CD1c-positive myeloid dendritic cell (primary cell): ENCODE data around the gene PAXX.
"Not testable (repeated sequence)": the region's sequence is repeated elsewhere in the genome, so short reads cannot be mapped to it uniquely, and the experiment has no call there.

Experiments used
- DNase-seq: peaks from one replicate; pipeline ENCODE4 v3.0.0-alpha.2; 2016; ENCODE audit errors: extremely low spot score

PAXX gene

DNA sequence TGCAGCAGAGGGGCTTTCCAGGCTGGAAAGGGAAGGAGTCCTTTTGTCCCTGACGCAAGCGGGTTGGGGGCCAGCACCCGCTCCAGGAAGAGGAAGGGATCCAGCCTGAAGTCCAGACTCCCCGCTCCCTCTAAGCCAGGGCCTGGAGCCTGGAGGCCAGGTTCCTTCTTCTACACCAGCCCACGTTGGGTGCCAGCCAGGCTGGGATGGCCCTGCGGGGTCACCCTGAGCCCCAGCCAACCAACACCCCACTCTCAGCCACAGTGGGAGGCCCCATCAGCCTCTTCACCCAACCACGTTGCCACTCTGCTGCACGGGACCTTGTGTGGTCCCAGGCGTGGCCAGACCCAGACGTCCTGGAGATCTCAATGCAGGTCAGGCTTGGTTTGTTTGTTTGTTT lies 40.6 kb downstream of the PAXX start:
- DNase-seq, result peak; percentile 96

DNA sequence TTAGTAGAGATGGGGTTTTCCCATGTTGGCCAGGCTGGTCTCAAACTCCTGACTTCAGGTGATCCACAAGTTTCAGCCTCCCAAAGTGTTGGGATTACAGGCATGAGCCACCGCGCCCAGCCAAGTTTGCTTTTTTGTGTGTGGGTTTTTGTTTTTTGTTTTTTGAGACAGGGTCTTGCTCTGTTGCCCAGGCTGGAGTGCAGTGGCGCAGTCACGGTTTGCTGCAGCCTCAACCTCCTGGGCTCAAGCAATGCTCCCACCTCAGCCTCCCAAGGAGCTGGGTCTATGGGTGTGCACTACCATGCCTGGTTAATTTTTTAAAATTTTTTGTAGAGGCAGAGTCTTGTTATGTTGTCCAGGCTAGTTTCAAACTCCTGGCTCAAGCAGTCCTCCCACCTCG lies 41.3 kb downstream of the PAXX start:
- not testable (repeated sequence) for DNase-seq

DNA sequence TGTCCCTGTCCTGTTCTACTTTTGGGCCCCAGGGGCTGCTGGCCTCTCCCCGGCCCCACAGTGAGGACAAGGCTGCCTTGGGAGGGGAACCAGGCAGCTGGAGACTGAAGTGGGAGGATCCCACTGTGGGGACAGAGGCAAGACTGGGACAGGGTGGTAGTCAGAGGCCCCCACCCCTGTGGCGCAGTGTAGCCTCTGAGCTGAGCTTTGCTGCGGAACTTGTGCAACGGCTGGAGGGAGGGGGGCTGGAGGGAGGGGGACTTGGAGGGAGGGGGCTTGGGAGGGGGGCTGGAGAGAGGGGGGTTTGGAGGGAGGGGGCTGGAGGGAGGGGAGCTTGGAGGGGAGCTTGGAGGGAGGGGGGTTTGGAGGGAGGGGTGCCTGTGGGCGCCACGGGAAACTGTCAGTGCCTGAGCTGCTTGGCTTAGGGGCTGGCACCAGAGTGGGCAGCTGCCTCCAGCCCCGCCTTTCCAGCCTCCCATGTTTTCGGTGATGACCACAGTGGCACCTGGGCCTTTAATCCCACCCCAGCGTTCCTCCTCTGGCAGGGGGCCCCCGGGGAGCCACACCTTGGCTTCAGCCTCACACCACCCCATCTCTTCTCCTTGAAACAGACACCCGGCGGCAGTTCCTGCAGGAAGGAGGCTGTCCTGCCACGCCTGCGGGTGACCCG lies 42.0 kb downstream of the PAXX start:
- DNase-seq, result peak; percentile 53

DNA sequence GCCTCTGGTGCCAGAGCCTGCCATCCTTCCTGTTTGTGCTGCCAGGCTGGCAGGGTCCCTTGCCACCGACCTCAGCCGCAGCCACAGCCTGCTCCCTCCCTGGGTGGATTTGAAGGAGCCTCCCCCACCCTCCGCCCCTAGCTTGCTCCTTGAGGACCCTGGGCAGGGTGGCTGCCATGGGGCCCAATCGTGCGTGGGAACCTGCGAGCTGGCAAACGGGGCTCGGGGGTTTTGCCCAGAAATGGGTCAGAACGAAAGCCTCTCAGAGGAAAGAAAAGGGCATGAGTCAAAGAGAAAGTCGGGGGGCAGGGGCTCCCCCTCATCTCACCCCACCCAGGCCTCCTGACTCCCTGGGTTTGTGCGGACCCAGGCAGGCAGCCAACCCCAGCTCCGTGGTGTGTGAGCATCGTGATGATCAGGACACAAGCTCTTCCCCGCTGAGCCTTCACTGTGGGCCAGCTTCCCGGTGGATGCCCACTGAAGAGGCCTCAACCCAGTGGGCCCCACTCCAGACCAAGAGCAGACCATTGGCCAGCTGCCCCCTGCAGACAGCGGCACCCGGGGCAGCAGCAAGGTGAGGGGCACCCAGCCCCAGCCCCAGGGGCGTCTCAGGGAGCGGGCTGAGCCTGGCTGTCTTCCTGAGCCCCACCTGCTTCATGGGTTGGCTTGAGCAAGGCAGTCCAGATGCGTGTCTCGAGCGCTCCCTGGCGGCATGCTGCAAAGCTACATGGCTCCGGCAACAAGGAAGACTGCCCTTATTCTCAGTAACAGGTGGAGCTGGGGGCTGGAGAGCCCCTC lies 42.7 kb downstream of the PAXX start:
- DNase-seq, result peak; percentile 90

DNA sequence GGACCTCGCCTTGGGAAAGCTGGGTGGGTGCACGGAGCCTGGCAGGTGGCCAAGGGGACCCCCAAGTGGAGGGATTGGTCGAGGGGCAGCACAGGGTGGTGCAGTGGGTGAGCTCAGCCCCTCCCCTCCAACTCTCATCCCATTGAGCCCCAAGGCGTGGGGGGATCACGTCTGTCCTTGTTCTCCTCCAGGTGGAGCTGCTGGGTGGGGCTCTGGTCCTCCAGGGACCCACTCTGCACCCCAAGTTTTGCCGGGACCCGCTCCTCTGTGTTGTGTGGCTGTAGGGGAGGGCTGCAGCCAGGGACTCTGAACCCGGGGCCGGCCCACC lies 43.2 kb downstream of the PAXX start:
- DNase-seq, result no peak

DNA sequence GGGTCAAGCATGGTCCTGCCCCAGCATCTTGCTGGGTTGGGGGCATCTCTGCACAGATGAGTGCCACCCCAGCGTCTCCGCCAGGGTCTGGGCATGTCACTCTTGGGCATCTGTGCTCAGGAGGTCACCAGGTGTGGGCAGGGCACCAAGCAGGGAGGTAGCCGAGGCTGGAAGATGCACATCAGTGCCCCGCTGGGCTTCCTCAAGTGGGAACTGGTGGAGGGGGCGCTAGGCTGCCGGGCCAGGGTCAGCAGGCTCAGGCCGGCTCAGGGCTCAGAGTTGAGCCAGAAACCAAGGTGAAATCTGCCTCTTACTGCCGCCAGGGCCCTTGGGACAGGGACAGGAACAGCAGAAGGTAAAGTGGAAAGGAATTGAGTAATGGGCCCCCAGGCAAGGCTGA lies 43.7 kb downstream of the PAXX start:
- DNase-seq, result no peak

DNA sequence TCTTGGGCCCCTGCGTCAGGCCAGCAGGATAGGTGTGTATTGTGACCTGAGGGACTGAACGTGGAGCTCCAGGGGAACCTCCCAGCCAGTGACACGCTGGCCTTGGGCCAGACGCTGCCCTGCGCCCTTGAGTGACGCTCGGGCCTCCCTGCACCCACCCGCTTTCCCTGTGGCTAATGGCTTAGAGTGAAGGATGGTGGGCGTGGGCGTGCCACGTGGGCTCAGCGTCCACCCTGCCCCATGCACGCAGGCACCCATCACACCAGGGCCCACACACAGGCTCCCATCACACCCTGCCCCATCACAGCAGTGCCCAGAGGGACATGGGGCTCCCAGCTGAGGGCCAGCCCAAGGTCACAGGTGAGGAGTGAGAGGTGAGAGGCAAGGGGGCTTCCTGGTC lies 44.8 kb downstream of the PAXX start:
- no peak for DNase-seq

DNA sequence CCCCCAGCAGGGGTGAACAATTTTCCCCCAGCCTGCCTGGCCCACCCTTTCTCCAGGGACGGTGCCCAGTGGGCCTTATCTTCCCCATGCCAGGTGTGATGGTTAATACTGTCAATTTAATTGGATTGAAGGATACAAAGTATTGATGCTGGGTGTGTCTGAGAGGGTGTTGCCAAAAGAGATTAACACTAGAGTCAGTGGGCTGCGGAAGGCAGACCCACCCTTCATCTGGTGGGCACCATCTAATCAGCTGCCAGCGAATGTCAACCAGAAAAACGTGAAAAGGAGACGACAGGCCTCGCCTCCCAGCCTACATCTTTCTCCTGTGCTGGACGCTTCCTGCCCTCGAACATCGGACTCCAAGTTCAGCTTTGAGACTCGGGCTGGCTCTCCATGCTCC lies 45.3 kb downstream of the PAXX start:
- DNase-seq, result no peak

DNA sequence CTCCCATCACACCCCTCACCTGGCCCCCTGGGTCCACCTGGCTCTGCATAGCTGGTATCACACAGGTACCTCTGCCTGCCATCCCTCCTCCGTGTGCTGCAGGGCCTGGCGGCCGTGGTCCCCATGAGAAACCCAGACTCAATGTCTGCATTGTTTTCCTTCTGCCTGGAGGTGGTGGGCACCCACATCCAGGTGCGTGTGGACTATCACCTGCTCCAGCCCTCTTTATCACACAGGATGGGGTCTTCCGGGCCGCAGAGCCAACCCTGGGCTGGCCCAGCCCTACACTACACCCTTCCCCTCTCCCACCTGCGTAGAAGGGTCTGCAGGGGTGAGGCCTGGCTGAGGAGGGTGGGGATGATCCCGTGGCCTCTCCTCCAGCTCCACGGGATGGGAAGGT lies 46.7 kb downstream of the PAXX start:
- DNase-seq, result no peak

DNA sequence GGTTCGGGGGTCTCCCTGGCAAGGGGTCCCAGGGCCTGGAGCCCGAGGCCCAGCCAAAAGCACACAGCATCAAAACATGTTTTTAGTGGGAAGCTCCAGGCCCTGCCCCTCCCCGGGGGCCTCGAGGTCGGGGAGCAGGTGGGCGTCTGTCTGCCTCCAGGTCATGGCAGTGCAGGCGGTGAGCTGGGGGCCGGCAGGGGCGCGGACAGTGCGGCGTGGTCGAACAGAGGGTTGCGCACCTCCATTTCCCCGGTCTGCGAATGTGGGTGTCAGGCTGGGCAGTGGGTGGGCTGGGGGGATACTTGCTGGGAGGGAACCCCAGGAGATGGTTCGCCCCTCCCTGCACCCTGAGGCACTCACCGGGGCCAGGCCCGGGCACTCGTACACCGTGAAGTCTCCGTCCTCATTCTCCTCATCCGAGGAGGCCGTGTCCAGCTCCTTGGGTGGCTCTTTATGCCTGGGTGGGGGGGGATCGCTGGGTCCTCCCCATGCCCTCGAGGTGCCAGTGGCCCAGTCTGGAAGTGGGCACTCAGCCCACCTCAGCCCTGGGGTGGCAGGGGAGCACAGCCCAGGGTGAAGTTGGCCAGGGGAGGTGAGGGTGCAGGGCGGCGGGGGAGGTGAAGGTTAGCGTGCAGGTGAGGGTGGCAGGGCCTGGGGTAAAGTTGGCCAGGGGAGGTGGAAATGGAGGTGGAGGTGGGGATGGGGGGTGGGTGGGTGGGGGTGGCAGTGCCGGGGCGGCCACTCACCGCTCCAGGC lies 47.6 kb downstream of the PAXX start:
- DNase-seq, result no peak

DNA sequence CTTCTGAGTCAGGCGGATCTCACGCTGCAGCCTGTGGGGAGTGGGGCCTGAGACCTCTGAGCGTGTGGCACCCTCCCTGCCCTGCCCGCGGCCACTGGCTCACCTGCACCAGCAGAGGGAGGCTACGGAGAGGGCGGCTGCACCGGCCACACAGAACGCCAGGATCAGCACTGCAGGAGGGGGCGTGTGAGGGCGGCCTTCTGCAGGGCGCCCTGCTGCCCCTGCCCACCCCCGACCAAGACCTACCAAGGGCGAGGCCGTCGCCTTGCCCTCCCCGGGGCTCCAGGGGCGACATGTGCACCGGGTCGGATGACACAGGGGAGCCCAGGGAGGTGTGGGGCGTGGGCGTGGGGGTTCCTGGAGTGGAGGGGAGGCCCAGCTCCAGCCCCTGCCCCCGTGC lies 48.3 kb downstream of the PAXX start:
- no peak for DNase-seq

DNA sequence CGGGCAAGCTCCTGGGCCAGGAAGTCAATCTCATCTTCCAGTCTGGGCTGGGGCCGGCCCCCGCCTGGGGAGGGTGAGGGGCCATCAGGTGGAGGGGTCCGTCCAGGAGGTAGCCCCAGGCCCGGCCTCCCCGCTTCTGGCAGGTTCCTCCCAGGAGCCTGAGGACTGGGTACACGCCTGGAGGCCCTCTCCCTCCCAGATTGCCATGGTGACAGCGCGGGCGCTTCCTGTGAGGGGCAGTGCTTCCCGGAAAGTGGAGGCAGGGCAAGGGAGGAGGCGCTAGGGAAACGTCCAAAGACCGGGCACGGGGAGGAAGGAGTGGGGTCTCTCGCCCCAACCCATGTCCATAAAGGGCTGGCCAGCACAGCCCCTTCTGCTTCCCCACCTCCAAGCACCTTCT lies 48.9 kb downstream of the PAXX start:
- DNase-seq, result no peak

DNA sequence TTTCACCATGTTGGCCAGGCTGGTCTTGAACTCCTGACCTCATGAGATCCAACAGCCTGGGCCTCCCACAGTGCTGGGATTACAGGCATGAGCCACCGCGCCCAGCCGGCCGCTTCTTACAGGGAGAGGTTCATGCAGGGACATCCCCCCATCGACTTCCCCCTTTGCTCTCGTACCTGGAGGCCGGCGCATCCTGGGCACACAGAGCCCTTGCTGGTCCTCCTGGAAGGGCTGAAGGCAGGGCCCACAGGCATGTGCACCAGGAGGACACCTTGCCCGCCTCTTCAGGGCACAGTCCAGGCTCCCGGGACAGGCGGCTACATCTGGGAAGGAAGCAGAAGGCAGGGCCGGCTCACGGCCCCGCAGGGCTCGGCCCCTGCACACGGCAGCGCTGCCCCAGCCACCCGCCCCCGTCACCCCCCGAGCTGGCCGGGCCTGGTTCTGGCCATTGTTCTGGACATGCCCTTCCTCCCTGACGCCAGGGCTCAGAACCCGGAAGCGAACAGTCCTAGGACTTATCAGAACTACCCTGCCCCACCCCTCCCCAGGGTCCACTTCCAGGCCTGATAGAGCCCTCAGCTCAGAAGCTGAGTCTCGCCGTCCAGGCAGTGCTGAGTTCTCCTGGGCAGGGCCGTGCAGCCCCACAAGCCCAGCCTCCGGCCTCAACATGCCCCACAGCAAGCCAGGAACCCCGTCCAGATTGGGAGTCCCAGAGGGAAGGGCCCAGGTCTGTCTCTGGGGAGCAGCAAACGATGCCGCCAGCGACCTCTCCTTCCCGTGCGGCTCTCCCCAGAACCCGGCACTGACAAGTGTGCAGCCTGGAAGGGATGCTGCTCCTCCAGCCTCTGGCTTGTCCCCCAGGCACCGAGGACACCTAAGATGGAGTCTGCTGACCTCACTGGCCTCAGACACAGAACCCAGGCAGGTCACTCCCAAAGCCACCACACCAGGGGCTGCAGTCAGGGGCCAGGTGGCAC lies 50.8 kb downstream of the PAXX start:
- no peak for DNase-seq
